Measurements from ENCODE around the gene GTF2H1. TPM values are rescaled to one million over a fixed set of nuclear protein-coding genes. Genes with fewer than 3 reads are reported as not detected.

Gene GTF2H1
- total and polyA plus RNA-seq, 9 of the 15 experiments (the other 6 are each of a cell fraction or from before 2014, with no cell fraction given) = 56.9 to 126 (median 92.1) TPM

DNA sequence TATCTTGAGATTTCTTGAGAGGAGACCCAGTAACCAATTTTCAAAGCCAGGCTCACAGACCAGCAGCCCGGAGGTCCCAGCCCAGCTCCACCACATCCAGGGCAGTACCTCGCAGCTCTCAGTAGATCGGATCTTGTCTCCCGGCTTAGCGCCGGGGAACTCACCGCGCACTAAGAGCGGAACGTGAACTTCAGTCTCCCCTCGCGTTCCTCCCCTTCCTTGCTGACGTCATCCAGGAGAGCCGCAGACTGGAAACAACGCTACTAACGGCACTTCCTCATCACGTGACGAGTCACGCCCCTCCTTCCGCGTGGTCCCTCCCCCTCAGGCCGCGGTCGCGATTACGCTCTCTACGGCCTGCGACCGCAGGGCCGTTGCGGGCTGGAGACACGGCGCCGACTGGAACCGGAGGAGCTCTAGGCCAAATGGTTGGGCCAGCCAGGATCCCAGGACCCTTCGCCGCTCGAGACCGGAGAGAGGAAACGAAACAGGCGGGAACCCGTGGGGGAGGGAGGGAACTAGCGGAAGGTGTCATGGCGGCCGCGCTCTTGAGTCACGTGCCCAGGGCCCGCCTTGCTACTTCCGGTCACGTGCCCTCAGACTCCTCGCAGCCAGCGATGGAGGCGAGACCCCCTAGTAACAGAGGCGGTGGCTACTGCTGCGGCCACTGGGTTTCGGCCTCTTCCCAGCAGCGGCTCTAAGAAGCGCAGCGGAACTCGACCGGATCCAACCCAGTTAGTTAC is at the start of gene GTF2H1, which contains the start of gene HPS5 (continued):
- TF ChIP-seq, protein P1, sequence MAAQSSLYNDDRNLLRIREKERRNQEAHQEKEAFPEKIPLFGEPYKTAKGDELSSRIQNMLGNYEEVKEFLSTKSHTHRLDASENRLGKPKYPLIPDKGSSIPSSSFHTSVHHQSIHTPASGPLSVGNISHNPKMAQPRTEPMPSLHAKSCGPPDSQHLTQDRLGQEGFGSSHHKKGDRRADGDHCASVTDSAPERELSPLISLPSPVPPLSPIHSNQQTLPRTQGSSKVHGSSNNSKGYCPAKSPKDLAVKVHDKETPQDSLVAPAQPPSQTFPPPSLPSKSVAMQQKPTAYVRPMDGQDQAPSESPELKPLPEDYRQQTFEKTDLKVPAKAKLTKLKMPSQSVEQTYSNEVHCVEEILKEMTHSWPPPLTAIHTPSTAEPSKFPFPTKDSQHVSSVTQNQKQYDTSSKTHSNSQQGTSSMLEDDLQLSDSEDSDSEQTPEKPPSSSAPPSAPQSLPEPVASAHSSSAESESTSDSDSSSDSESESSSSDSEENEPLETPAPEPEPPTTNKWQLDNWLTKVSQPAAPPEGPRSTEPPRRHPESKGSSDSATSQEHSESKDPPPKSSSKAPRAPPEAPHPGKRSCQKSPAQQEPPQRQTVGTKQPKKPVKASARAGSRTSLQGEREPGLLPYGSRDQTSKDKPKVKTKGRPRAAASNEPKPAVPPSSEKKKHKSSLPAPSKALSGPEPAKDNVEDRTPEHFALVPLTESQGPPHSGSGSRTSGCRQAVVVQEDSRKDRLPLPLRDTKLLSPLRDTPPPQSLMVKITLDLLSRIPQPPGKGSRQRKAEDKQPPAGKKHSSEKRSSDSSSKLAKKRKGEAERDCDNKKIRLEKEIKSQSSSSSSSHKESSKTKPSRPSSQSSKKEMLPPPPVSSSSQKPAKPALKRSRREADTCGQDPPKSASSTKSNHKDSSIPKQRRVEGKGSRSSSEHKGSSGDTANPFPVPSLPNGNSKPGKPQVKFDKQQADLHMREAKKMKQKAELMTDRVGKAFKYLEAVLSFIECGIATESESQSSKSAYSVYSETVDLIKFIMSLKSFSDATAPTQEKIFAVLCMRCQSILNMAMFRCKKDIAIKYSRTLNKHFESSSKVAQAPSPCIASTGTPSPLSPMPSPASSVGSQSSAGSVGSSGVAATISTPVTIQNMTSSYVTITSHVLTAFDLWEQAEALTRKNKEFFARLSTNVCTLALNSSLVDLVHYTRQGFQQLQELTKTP (IDR thresholded peaks at IDR 0.05; ENCODE audit: low read depth in 1 of 2, partially characterized antibody in 2 of 2) = peak in 1 of 2 experiments; percentile 87
- peak; percentile 54 for TF ChIP-seq SETDB1 (IDR thresholded peaks at IDR 0.05; ENCODE audit: low read length)
- TF ChIP-seq, protein P2, sequence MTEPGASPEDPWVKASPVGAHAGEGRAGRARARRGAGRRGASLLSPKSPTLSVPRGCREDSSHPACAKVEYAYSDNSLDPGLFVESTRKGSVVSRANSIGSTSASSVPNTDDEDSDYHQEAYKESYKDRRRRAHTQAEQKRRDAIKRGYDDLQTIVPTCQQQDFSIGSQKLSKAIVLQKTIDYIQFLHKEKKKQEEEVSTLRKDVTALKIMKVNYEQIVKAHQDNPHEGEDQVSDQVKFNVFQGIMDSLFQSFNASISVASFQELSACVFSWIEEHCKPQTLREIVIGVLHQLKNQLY (CRISPR knock-in tag; conservative IDR thresholded peaks at IDR 0.05) = 0 out of 4 replicates have a peak, but pooled peaks have one; percentile 36 to 62
- TF ChIP-seq ZBTB1 (CRISPR knock-in tag; IDR thresholded peaks at IDR 0.05; ENCODE audit: borderline replicate concordance, low read depth) = peak; percentile 77; the same call in 1 of the 2 replicates
- TF ChIP-seq PRMT5 (CRISPR knock-in tag; IDR thresholded peaks at IDR 0.05) = no peak
- no peak for TF ChIP-seq NR2F6 (CRISPR knock-in tag; IDR thresholded peaks at IDR 0.05)
- 0 out of 2 replicates have a peak, but pooled peaks have one; percentile 1 for TF ChIP-seq NCOR1 (IDR thresholded peaks at IDR 0.05)
- peak; percentile 90; the same call in 1 of the 2 replicates for TF ChIP-seq ESRRA (IDR thresholded peaks at IDR 0.05; ENCODE audit: borderline replicate concordance, low read depth)
- no peak for TF ChIP-seq MECOM (CRISPR knock-in tag; IDR thresholded peaks at IDR 0.05)
- 0 out of 2 replicates have a peak, but pooled peaks have one; percentile 6 for TF ChIP-seq POLR2AphosphoS2 (IDR thresholded peaks at IDR 0.05; ENCODE audit: low read length)
- peak; percentile 93 for TF ChIP-seq SPI1 (IDR thresholded peaks at IDR 0.05; ENCODE audit: borderline replicate concordance, low read depth, low read length)
- TF ChIP-seq, protein P3, sequence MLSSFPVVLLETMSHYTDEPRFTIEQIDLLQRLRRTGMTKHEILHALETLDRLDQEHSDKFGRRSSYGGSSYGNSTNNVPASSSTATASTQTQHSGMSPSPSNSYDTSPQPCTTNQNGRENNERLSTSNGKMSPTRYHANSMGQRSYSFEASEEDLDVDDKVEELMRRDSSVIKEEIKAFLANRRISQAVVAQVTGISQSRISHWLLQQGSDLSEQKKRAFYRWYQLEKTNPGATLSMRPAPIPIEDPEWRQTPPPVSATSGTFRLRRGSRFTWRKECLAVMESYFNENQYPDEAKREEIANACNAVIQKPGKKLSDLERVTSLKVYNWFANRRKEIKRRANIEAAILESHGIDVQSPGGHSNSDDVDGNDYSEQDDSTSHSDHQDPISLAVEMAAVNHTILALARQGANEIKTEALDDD (IDR thresholded peaks at IDR 0.05) = 0 out of 2 replicates have a peak, but pooled peaks have one; percentile 18
- no peak for TF ChIP-seq POLR3G (IDR thresholded peaks at IDR 0.05; ENCODE audit: extremely low read depth, insufficient read length, insufficient replicate concordance)
- no peak for TF ChIP-seq TEAD2 (tag; IDR thresholded peaks at IDR 0.05)
- no peak for TF ChIP-seq GABPB2 (CRISPR knock-in tag; conservative IDR thresholded peaks at IDR 0.05)
- no peak for TF ChIP-seq SIRT6 (IDR thresholded peaks at IDR 0.05; ENCODE audit: low read depth, low read length)
- TF ChIP-seq WHSC1 (IDR thresholded peaks at IDR 0.05; ENCODE audit: low read length) = no peak
- peak; percentile 60; the same call in 1 of the 2 replicates for TF ChIP-seq NFE2 (IDR thresholded peaks at IDR 0.05; ENCODE audit: low read depth)
- TF ChIP-seq, protein P4, sequence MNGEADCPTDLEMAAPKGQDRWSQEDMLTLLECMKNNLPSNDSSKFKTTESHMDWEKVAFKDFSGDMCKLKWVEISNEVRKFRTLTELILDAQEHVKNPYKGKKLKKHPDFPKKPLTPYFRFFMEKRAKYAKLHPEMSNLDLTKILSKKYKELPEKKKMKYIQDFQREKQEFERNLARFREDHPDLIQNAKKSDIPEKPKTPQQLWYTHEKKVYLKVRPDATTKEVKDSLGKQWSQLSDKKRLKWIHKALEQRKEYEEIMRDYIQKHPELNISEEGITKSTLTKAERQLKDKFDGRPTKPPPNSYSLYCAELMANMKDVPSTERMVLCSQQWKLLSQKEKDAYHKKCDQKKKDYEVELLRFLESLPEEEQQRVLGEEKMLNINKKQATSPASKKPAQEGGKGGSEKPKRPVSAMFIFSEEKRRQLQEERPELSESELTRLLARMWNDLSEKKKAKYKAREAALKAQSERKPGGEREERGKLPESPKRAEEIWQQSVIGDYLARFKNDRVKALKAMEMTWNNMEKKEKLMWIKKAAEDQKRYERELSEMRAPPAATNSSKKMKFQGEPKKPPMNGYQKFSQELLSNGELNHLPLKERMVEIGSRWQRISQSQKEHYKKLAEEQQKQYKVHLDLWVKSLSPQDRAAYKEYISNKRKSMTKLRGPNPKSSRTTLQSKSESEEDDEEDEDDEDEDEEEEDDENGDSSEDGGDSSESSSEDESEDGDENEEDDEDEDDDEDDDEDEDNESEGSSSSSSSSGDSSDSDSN (IDR thresholded peaks at IDR 0.05; ENCODE audit: borderline replicate concordance in 1 of 2, low read depth in 2 of 2, low read length in 2 of 2) = peak; percentile 90 to 96; a peak in 3 of 4 replicates
- peak; percentile 65 for TF ChIP-seq DPF2 (IDR thresholded peaks at IDR 0.05)
- TF ChIP-seq CC2D1A (IDR thresholded peaks at IDR 0.05) = no peak; the same call in 1 of the 2 replicates

Data from K562 (cell line).